Stimulated activated CD8-positive, alpha-beta memory T cell treated with anti-CD3 and anti-CD28 coated beads, Interleukin-12 subunit alpha, Interleukin-12 subunit beta, amount 100 ng/mL, for 24 hours (primary cell): ENCODE measurements around the gene PYGO2.
"Not testable (repeated sequence)": the region's sequence is repeated elsewhere in the genome, so short reads cannot be mapped to it uniquely, and the experiment has no call there.

Experiments
- DNase-seq: peaks from one replicate; pipeline ENCODE4 v3.0.0-alpha.2; 2020; ENCODE audit errors: extremely low read depth

PYGO2 gene

GRCh38 chr1:154908129-154908528 lies 53.5 kb downstream of the PYGO2 start:
- not testable (repeated sequence) for DNase-seq
